GM13977 (cell line): ENCODE results near the gene MMP15.

Experiments used
- DNase-seq: peaks from one replicate; pipeline ENCODE4 v3.0.0; 2012; ENCODE audit warnings: low spot score
- CTCF ChIP-seq: IDR thresholded peaks from 2 replicates; pipeline ENCODE4 v1.5.1; 2012; ENCODE audit warnings: mild to moderate bottlenecking, control low read depth; ENCODE audit not compliant: insufficient read depth; ENCODE audit errors: extremely low read depth, missing control alignments
- in situ Hi-C: fragments of 300-500 bp; cut with MboI; formaldehyde crosslinking; loops from one replicate; pipeline ENCODE4 v1.12.0; 2022; ENCODE audit warnings: low sequenced_read_pairs, low pct_unique_long_range_greater_than_20kb, mixed read lengths, inconsistent platforms; ENCODE audit not compliant: unreplicated experiment

Gene MMP15

DNA sequence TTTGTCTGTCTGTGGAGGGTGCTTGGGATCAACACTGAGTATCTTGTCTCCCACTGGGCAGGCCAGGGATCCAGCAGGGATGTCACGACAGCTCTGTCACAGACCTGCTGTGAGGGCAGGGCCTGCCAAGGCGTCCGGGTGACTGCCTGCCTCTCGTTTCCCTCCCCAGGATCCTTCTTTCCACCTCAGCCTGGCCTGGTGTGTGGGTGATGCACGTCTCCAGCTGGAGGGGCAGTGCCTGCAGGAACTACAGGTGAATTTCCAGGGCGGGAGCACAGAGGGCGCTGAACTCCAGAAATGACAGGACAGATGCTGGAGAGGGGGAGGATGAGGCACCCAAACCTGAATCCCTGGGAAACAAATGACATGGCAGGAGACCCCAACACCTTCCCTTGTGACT is 6.8 kb upstream of the MMP15 start:
- no peak for DNase-seq
- no peak for TF ChIP-seq CTCF
- in situ Hi-C loops: loop anchor here (25.0 kb wide), 1 partner anchor 293 kb away; no protein-coding TSS in a partner anchor

- no peak for DNase-seq
- no peak for TF ChIP-seq CTCF
Measured at GRCh38 chr16:58019866-58020538, 5.6 kb upstream of the MMP15 start.

GRCh38 chr16:58020628-58021521 is 4.7 kb upstream of the MMP15 start:
- in situ Hi-C loops: loop anchor here (25.0 kb wide), 1 partner anchor 291 kb away; no protein-coding TSS in a partner anchor
- peak; percentile 79 for DNase-seq
- peak; percentile 88 for TF ChIP-seq CTCF

More at GRCh38 chr16:58019866-58020538, 5.6 kb upstream of the MMP15 start:
- in situ Hi-C loops: loop anchor here (25.0 kb wide), 1 partner anchor 292 kb away; no protein-coding TSS in a partner anchor

DNA sequence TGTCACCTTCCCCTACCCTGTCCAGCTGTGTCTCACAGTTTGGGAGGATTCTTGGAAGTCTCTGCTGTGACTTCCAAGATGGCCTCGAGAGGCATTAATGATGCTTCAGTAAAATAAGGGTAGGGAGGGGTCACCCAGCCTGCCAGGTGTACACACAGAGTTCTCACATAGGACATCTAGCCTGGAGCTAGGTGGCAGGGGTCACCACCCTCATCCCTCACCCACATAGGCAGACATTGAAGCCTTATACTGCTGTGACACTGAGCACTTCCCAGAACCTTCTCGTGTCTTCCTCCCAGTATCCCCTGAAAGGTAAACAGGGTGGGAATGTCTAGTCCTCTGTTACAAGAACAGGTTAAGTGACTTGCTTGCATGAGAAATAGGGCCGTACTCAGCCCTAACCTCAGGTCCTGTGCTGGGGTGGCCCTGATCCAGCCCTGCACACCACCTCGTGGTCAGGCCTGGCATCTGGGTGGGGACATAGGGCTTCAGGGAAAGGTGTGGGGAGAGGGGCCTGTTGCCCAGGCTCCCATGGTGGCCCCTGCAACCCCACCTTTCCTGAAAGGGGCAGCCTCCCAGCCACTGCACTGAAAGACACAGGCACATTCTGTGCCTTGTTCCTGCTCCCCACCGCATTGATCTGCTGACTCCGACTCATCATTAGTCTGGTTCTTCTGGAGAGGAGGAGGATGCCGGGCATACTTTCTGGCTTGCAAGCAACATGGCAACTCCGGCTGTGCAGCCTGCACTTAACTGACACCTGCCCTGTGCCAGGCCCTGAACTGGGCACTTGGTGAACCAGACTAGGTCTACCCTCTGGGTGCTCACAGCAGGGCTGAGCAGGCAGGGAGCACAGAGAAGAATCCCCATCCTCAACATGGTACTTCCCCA is 3.6 kb upstream of the MMP15 start:
- DNase-seq: no peak
- no peak for TF ChIP-seq CTCF
- in situ Hi-C loops: loop anchor here (25.0 kb wide), 1 partner anchor 290 kb away; no protein-coding TSS in a partner anchor

DNA sequence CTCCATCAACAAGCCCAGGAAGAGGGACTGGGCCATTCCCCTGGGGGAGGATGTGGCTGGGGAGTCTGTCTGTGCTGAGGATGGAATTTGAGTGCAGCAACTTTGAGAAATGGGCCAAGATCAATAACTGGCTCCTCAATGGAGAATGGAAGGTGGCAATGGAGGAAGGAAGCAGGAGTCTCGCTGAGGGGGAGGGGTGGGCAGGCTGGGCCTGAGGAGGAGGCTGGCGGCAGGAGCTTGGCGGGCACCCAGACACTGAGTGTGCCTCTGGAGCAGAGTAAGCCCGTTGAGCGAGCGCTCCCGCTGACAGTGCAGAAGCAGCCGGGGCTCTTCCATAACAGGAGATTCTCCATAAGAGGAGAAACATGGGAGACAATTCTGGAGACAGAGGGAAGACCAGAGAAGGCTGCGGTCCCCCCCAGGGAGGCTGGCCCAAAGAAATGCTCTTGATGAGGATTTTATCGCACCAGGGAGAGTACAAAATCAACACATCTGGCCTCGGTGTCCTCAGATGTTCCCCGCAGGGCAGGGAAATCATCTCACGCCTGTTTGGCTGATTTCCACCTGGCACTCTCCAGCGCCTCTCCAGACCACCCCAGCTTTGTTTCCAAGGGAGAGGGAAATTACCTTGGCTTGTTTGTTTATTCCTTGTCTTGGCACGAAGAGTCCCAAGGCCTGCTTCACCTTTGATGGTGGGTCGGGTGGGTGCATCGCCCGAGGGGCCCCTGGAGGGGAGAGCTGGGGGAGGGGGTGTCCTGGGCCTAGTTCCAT is 2.8 kb upstream of the MMP15 start:
- in situ Hi-C loops: loop anchor here (25.0 kb wide), 1 partner anchor 290 kb away; no protein-coding TSS in a partner anchor
- DNase-seq: no peak
- TF ChIP-seq CTCF: no peak
